ENCODE results near the gene PINLYP.

PINLYP gene

DNA sequence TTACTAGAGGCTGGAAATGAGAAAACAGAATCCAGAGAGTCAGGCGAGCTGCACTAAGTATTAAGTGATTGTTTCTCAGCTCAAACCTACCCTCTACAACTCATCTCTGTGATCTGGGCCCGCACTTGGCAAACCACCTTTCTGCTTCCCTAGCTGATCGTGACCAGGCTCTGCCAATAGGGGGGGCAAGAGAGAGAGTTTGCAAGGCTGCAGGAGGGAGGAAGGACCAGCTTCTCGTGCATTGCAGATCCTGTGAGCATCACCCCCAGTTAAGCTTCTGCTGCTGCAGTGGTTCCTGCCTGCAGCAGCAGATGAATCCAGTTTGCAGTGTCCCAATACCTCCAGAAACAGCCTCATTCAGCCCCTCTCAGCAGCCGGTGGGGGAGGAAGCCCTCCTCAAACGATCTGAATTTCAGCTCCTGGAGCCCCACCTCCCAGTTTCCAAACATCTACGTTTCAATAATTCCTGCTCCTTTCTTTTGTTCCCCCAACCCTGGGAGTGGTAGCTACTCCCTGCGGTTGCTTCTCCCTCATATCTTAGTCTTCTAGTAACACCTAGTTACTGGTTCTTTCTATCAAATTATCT lies 20.3 kb upstream of the PINLYP start:
- TF ChIP-seq TAF1 (IDR thresholded peaks at IDR 0.05; ENCODE audit: borderline replicate concordance, insufficient read depth, low read length) (no peak), FOXP2 (optimal IDR thresholded peaks at IDR 0.05; ENCODE audit: borderline replicate concordance, extremely low read depth, extremely low read length, insufficient read depth) (no peak), SIN3A (IDR thresholded peaks at IDR 0.05; ENCODE audit: borderline replicate concordance, insufficient read depth, low read length) (no peak), POLR2AphosphoS5 (IDR thresholded peaks at IDR 0.05; ENCODE audit: low read depth, low read length) (no peak)
- TF ChIP-seq, protein P1, sequence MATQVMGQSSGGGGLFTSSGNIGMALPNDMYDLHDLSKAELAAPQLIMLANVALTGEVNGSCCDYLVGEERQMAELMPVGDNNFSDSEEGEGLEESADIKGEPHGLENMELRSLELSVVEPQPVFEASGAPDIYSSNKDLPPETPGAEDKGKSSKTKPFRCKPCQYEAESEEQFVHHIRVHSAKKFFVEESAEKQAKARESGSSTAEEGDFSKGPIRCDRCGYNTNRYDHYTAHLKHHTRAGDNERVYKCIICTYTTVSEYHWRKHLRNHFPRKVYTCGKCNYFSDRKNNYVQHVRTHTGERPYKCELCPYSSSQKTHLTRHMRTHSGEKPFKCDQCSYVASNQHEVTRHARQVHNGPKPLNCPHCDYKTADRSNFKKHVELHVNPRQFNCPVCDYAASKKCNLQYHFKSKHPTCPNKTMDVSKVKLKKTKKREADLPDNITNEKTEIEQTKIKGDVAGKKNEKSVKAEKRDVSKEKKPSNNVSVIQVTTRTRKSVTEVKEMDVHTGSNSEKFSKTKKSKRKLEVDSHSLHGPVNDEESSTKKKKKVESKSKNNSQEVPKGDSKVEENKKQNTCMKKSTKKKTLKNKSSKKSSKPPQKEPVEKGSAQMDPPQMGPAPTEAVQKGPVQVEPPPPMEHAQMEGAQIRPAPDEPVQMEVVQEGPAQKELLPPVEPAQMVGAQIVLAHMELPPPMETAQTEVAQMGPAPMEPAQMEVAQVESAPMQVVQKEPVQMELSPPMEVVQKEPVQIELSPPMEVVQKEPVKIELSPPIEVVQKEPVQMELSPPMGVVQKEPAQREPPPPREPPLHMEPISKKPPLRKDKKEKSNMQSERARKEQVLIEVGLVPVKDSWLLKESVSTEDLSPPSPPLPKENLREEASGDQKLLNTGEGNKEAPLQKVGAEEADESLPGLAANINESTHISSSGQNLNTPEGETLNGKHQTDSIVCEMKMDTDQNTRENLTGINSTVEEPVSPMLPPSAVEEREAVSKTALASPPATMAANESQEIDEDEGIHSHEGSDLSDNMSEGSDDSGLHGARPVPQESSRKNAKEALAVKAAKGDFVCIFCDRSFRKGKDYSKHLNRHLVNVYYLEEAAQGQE (IDR thresholded peaks at IDR 0.05; ENCODE audit: insufficient read depth in 1 of 2, low read depth in 2 of 2, low read length in 2 of 2): no peak

DNA sequence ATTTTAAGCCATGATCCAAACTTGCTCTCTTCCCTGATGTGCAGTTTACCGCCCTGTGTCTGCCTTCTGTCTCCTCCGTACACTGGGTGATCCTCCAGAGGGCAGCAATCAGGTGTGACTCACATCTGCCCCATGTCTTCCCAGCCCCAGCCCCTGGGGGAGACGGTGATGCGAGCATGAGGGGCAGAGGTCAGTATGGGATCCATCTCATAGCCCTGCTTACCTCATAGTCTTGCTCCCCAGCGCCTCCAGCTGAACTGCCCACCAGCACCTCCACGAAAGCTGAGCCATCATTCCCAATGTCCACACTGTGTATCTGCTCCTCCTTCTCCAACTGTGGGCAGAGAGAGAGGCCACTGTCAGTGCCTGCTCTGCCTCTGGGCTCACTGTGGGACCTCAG lies 14.9 kb upstream of the PINLYP start:
- TF ChIP-seq, protein P1 (IDR thresholded peaks at IDR 0.05; ENCODE audit: insufficient read depth in 1 of 2, low read depth in 2 of 2, low read length in 2 of 2): no peak
- TF ChIP-seq FOXP2 (optimal IDR thresholded peaks at IDR 0.05; ENCODE audit: borderline replicate concordance, extremely low read depth, extremely low read length, insufficient read depth) (no peak), TAF1 (IDR thresholded peaks at IDR 0.05; ENCODE audit: borderline replicate concordance, insufficient read depth, low read length) (no peak), SIN3A (IDR thresholded peaks at IDR 0.05; ENCODE audit: borderline replicate concordance, insufficient read depth, low read length) (no peak), POLR2AphosphoS5 (IDR thresholded peaks at IDR 0.05; ENCODE audit: low read depth, low read length) (no peak)

- TF ChIP-seq FOXP2 (optimal IDR thresholded peaks at IDR 0.05; ENCODE audit: borderline replicate concordance, extremely low read depth, extremely low read length, insufficient read depth): no peak
- TF ChIP-seq, protein P1 (IDR thresholded peaks at IDR 0.05; ENCODE audit: insufficient read depth in 1 of 2, low read depth in 2 of 2, low read length in 2 of 2): no peak
- TF ChIP-seq POLR2AphosphoS5 (IDR thresholded peaks at IDR 0.05; ENCODE audit: low read depth, low read length): no peak
- no peak for TF ChIP-seq TAF1 (IDR thresholded peaks at IDR 0.05; ENCODE audit: borderline replicate concordance, insufficient read depth, low read length)
- TF ChIP-seq SIN3A (IDR thresholded peaks at IDR 0.05; ENCODE audit: borderline replicate concordance, insufficient read depth, low read length): no peak
Observed at GRCh38 chr19:43561139-43561970, 14.2 kb upstream of the PINLYP start.

- TF ChIP-seq, protein P1 (IDR thresholded peaks at IDR 0.05; ENCODE audit: insufficient read depth in 1 of 2, low read depth in 2 of 2, low read length in 2 of 2): no peak
- TF ChIP-seq FOXP2 (optimal IDR thresholded peaks at IDR 0.05; ENCODE audit: borderline replicate concordance, extremely low read depth, extremely low read length, insufficient read depth) (no peak), TAF1 (IDR thresholded peaks at IDR 0.05; ENCODE audit: borderline replicate concordance, insufficient read depth, low read length) (no peak), POLR2AphosphoS5 (IDR thresholded peaks at IDR 0.05; ENCODE audit: low read depth, low read length) (no peak), SIN3A (IDR thresholded peaks at IDR 0.05; ENCODE audit: borderline replicate concordance, insufficient read depth, low read length) (no peak)
Observed at GRCh38 chr19:43562226-43562697, 13.3 kb upstream of the PINLYP start.
